Measurements from ENCODE around the gene SPAG17.

The SPAG17 gene

DNA sequence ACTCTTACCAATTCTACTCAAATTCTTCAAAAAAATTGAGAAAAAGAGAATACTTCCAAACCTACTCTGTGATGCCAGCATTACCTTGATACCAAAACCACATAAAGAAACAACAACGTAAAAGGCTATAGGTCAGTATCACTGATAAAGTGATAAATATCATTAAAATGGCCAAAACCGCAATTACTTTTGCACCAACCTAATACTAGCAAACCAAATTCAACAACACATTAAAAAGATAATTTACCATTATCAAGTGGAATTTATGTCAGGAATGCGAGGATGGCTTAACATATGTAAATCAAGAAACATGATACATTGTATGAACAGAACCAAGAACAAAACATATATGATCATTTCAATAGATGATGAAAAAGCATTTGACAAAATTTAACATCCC lies 7.0 kb downstream of the SPAG17 start (continued):
- TF ChIP-seq, protein P1, sequence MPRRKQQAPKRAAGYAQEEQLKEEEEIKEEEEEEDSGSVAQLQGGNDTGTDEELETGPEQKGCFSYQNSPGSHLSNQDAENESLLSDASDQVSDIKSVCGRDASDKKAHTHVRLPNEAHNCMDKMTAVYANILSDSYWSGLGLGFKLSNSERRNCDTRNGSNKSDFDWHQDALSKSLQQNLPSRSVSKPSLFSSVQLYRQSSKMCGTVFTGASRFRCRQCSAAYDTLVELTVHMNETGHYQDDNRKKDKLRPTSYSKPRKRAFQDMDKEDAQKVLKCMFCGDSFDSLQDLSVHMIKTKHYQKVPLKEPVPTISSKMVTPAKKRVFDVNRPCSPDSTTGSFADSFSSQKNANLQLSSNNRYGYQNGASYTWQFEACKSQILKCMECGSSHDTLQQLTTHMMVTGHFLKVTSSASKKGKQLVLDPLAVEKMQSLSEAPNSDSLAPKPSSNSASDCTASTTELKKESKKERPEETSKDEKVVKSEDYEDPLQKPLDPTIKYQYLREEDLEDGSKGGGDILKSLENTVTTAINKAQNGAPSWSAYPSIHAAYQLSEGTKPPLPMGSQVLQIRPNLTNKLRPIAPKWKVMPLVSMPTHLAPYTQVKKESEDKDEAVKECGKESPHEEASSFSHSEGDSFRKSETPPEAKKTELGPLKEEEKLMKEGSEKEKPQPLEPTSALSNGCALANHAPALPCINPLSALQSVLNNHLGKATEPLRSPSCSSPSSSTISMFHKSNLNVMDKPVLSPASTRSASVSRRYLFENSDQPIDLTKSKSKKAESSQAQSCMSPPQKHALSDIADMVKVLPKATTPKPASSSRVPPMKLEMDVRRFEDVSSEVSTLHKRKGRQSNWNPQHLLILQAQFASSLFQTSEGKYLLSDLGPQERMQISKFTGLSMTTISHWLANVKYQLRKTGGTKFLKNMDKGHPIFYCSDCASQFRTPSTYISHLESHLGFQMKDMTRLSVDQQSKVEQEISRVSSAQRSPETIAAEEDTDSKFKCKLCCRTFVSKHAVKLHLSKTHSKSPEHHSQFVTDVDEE (CRISPR knock-in tag; IDR thresholded peaks at IDR 0.05), result no peak
- TF ChIP-seq ISL1 (CRISPR knock-in tag; IDR thresholded peaks at IDR 0.05), result no peak
- TF ChIP-seq ZNF565 (CRISPR knock-in tag; conservative IDR thresholded peaks at IDR 0.05; ENCODE audit: low read depth), result no peak
- TF ChIP-seq SNAI2 (CRISPR knock-in tag; IDR thresholded peaks at IDR 0.05), result no peak
- TF ChIP-seq, protein P2, sequence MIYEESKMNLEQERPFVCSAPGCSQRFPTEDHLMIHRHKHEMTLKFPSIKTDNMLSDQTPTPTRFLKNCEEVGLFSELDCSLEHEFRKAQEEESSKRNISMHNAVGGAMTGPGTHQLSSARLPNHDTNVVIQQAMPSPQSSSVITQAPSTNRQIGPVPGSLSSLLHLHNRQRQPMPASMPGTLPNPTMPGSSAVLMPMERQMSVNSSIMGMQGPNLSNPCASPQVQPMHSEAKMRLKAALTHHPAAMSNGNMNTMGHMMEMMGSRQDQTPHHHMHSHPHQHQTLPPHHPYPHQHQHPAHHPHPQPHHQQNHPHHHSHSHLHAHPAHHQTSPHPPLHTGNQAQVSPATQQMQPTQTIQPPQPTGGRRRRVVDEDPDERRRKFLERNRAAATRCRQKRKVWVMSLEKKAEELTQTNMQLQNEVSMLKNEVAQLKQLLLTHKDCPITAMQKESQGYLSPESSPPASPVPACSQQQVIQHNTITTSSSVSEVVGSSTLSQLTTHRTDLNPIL (CRISPR knock-in tag; IDR thresholded peaks at IDR 0.05; ENCODE audit: low read depth), result no peak
- no peak for TF ChIP-seq ARNTL (CRISPR knock-in tag; IDR thresholded peaks at IDR 0.05; ENCODE audit: borderline replicate concordance, low read depth)
- TF ChIP-seq PPARA (CRISPR knock-in tag; IDR thresholded peaks at IDR 0.05; ENCODE audit: borderline replicate concordance), result no peak
- no peak for TF ChIP-seq CSDC2 (CRISPR knock-in tag; IDR thresholded peaks at IDR 0.05)
- TF ChIP-seq ESRRG (CRISPR knock-in tag; IDR thresholded peaks at IDR 0.05), result no peak
- TF ChIP-seq RARB (CRISPR knock-in tag; IDR thresholded peaks at IDR 0.05), result no peak
- TF ChIP-seq ZNF8 (CRISPR knock-in tag; IDR thresholded peaks at IDR 0.05), result no peak
- TF ChIP-seq TOX (CRISPR knock-in tag; IDR thresholded peaks at IDR 0.05; ENCODE audit: borderline replicate concordance), result no peak

- ATAC-seq, result no peak
- TF ChIP-seq ZNF70 (CRISPR knock-in tag; IDR thresholded peaks at IDR 0.05) (no peak), BACH2 (CRISPR knock-in tag; IDR thresholded peaks at IDR 0.05; ENCODE audit: borderline replicate concordance) (no peak), GLIS3 (CRISPR knock-in tag; IDR thresholded peaks at IDR 0.05) (no peak), RARB (CRISPR knock-in tag; IDR thresholded peaks at IDR 0.05) (no peak), TCF4 (CRISPR knock-in tag; IDR thresholded peaks at IDR 0.05; ENCODE audit: borderline replicate concordance) (no peak)
- TF ChIP-seq, protein P3, sequence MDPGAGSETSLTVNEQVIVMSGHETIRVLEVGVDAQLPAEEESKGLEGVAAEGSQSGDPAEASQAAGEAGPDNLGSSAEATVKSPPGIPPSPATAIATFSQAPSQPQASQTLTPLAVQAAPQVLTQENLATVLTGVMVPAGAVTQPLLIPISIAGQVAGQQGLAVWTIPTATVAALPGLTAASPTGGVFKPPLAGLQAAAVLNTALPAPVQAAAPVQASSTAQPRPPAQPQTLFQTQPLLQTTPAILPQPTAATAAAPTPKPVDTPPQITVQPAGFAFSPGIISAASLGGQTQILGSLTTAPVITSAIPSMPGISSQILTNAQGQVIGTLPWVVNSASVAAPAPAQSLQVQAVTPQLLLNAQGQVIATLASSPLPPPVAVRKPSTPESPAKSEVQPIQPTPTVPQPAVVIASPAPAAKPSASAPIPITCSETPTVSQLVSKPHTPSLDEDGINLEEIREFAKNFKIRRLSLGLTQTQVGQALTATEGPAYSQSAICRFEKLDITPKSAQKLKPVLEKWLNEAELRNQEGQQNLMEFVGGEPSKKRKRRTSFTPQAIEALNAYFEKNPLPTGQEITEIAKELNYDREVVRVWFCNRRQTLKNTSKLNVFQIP (CRISPR knock-in tag; IDR thresholded peaks at IDR 0.05; ENCODE audit: borderline replicate concordance, low read depth), result no peak
Observed at GRCh38 chr1:118169016-118169415, 16.0 kb downstream of the SPAG17 start.

- ATAC-seq, result no peak
- no peak for TF ChIP-seq RARB (CRISPR knock-in tag; IDR thresholded peaks at IDR 0.05)
- TF ChIP-seq ZNF70 (CRISPR knock-in tag; IDR thresholded peaks at IDR 0.05), result no peak
- TF ChIP-seq, protein P1 (CRISPR knock-in tag; IDR thresholded peaks at IDR 0.05), result no peak
- no peak for TF ChIP-seq PPARA (CRISPR knock-in tag; IDR thresholded peaks at IDR 0.05; ENCODE audit: borderline replicate concordance)
- TF ChIP-seq CSDC2 (CRISPR knock-in tag; IDR thresholded peaks at IDR 0.05), result no peak
- TF ChIP-seq ZNF8 (CRISPR knock-in tag; IDR thresholded peaks at IDR 0.05), result no peak
- TF ChIP-seq, protein P3 (CRISPR knock-in tag; IDR thresholded peaks at IDR 0.05; ENCODE audit: borderline replicate concordance, low read depth), result no peak
- TF ChIP-seq ZFP3 (CRISPR knock-in tag; IDR thresholded peaks at IDR 0.05), result no peak
- TF ChIP-seq ISL1 (CRISPR knock-in tag; IDR thresholded peaks at IDR 0.05), result no peak
- TF ChIP-seq SNAI2 (CRISPR knock-in tag; IDR thresholded peaks at IDR 0.05), result no peak
- no peak for TF ChIP-seq ZNF565 (CRISPR knock-in tag; conservative IDR thresholded peaks at IDR 0.05; ENCODE audit: low read depth)
- TF ChIP-seq ZFP30 (CRISPR knock-in tag; IDR thresholded peaks at IDR 0.05), result no peak
- TF ChIP-seq, protein P2 (CRISPR knock-in tag; IDR thresholded peaks at IDR 0.05; ENCODE audit: low read depth), result no peak
- TF ChIP-seq, protein P4, sequence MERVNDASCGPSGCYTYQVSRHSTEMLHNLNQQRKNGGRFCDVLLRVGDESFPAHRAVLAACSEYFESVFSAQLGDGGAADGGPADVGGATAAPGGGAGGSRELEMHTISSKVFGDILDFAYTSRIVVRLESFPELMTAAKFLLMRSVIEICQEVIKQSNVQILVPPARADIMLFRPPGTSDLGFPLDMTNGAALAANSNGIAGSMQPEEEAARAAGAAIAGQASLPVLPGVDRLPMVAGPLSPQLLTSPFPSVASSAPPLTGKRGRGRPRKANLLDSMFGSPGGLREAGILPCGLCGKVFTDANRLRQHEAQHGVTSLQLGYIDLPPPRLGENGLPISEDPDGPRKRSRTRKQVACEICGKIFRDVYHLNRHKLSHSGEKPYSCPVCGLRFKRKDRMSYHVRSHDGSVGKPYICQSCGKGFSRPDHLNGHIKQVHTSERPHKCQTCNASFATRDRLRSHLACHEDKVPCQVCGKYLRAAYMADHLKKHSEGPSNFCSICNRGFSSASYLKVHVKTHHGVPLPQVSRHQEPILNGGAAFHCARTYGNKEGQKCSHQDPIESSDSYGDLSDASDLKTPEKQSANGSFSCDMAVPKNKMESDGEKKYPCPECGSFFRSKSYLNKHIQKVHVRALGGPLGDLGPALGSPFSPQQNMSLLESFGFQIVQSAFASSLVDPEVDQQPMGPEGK (CRISPR knock-in tag; IDR thresholded peaks at IDR 0.05; ENCODE audit: borderline replicate concordance), result no peak
- TF ChIP-seq ARNTL (CRISPR knock-in tag; IDR thresholded peaks at IDR 0.05; ENCODE audit: borderline replicate concordance, low read depth), result no peak
- TF ChIP-seq TOX (CRISPR knock-in tag; IDR thresholded peaks at IDR 0.05; ENCODE audit: borderline replicate concordance), result no peak
- no peak for TF ChIP-seq CSRNP3 (CRISPR knock-in tag; IDR thresholded peaks at IDR 0.05)
- no peak for TF ChIP-seq GLIS3 (CRISPR knock-in tag; IDR thresholded peaks at IDR 0.05)
Observed at GRCh38 chr1:118160806-118161205, 24.2 kb downstream of the SPAG17 start.

Data from SK-N-SH treated with all-trans-retinoic acid at 6 μM for 48 hours (cell line).